Loucy (cell line): ENCODE measurements around the gene PSMC3.

Experiments
- H2AFZ ChIP-seq: fragments of 200-600 bp; sonication (generic); 2 replicates; pipeline ENCODE4 v1.6.0; 2016; ENCODE audit warnings: antibody characterized with exemption, mild to moderate bottlenecking, low read length, moderate library complexity
- H3F3A ChIP-seq: fragments of 200-600 bp; 2 replicates; pipeline ENCODE4 v1.6.0; 2016; ENCODE audit warnings: antibody characterized with exemption, low read depth, mild to moderate bottlenecking
- H3K27me3 ChIP-seq: fragments of 200-600 bp; sonication (generic); 2 replicates; pipeline ENCODE4 v1.6.1; 2014; ENCODE audit warnings: low read length, mild to moderate bottlenecking; ENCODE audit not compliant: insufficient read depth, poor library complexity, severe bottlenecking
- H3K36me3 ChIP-seq: fragments of 200-600 bp; sonication (generic); 2 replicates; pipeline ENCODE4 v1.6.1; 2016; ENCODE audit warnings: low read length; ENCODE audit not compliant: insufficient read depth
- H3K4me1 ChIP-seq: fragments of 200-600 bp; sonication (generic); 2 replicates; pipeline ENCODE4 v1.5.1; 2014; ENCODE audit warnings: low read length, mild to moderate bottlenecking; ENCODE audit not compliant: insufficient read depth, poor library complexity, severe bottlenecking
- H3K4me2 ChIP-seq: fragments of 200-600 bp; sonication (generic); 2 replicates; pipeline ENCODE4 v1.6.0; 2014; ENCODE audit warnings: antibody characterized with exemption, low read length, low read depth, mild to moderate bottlenecking; ENCODE audit not compliant: poor library complexity, severe bottlenecking
- H3K4me3 ChIP-seq: fragments of 200-600 bp; sonication (generic); 2 replicates; pipeline ENCODE4 v1.5.1; 2014; ENCODE audit warnings: low read length, mild to moderate bottlenecking, mixed read lengths; ENCODE audit not compliant: poor library complexity, severe bottlenecking
- H3K79me2 ChIP-seq: fragments of 200-600 bp; sonication (generic); 2 replicates; pipeline ENCODE4 v1.6.1; 2014; ENCODE audit warnings: low read length; ENCODE audit not compliant: insufficient read depth
- H3K9ac ChIP-seq: fragments of 200-600 bp; sonication (generic); 2 replicates; pipeline ENCODE4 v1.6.0; 2014; ENCODE audit warnings: mild to moderate bottlenecking, low read depth, low read length, moderate library complexity; ENCODE audit not compliant: poor library complexity, severe bottlenecking
- H3K9me2 ChIP-seq: fragments of 200-600 bp; sonication (generic); replicated peaks from 2 replicates; pipeline ENCODE4 v1.6.1; 2016; ENCODE audit warnings: low read depth, low read length, mixed read lengths
- H3K9me3 ChIP-seq: fragments of 200-600 bp; sonication (generic); 2 replicates; pipeline ENCODE4 v1.6.1; 2014; ENCODE audit warnings: mild to moderate bottlenecking, antibody characterized with exemption, low read length, low read depth; ENCODE audit not compliant: insufficient read depth
- H4K20me1 ChIP-seq: fragments of 200-600 bp; sonication (generic); 2 replicates; pipeline ENCODE4 v1.6.0; 2014; ENCODE audit warnings: antibody characterized with exemption, low read length, mild to moderate bottlenecking; ENCODE audit not compliant: insufficient read depth, poor library complexity, severe bottlenecking
- EZH2phosphoT487 ChIP-seq: fragments of 200-600 bp; IDR thresholded peaks from 2 replicates; pipeline ENCODE4 v1.6.1; 2018; ENCODE audit warnings: antibody characterized with exemption, mild to moderate bottlenecking, moderate library complexity, borderline replicate concordance
- TF ChIP-seq, protein P1 (sequence below): fragments of 200-600 bp; sonication (generic); conservative IDR thresholded peaks from 2 replicates; pipeline ENCODE4 v1.5.1; 2014; ENCODE audit warnings: mild to moderate bottlenecking, antibody characterized with exemption, low read length

PSMC3 gene

DNA sequence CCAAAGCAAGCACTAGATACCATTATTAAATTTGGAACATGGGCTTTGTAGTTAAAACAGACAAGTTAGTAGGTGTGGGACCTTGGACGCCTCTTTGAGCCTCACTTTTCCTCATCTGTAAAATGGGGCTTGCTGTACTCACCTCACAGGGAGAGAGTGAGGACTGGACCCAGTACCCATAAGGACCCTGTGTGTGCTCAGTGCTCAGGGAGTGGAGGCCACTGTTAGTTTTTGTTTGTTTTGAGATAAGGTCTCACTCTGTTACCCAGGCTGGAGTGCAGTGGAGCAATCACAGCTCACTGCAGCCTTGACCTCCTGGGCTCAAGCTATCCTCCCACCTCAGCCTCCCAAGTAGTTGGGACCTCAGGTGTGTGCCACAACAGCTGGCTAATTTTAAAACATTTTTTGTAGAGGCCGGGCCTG, 13.8 kb upstream of the PSMC3 start:
- Histone ChIP-seq H3K4me1 (no peaks in the 10 kb centered on the region), H3K79me2 (no peaks in the 10 kb centered on the region), H3K36me3 (no peaks in the 10 kb centered on the region), H3K9ac (no peak overlapping the region), H3K9me3 (no peaks in the 10 kb centered on the region), H3F3A (no peaks in the 10 kb centered on the region), H3K4me3 (no peak overlapping the region), H3K4me2 (no peak overlapping the region), H4K20me1 (no peaks in the 10 kb centered on the region), H3K27me3 (no peaks in the 10 kb centered on the region), H2AFZ (no peak overlapping the region), H3K9me2 (no peaks in the 10 kb centered on the region)
- no peak for TF ChIP-seq EZH2phosphoT487

DNA sequence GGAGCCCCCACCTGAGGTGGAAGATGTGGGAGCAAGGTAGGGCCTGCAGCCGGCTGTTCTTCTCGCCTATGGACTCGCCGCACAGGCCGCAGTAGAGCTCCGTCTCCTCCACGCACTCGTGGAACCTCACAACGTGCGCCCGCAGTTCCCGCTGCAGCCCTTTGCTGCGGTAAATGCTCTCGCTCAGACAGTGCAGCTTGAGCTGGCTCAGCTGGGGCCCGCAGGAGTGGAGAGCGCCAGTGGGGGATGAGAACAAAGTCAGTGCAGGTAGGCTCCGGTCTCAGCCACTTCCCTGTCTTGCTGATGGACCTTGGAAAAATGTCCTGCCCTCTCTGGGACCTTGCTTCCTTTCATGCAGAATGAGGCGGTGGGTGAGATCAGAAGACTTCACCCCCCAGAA, 12.5 kb upstream of the PSMC3 start:
- no peaks in the 10 kb centered on the region for H3K9me3 ChIP-seq
- H3K79me2 ChIP-seq: no peaks in the 10 kb centered on the region
- H3K9ac ChIP-seq: no peak overlapping the region
- H4K20me1 ChIP-seq: no peaks in the 10 kb centered on the region
- H3K27me3 ChIP-seq: no peaks in the 10 kb centered on the region
- no peaks in the 10 kb centered on the region for H3K9me2 ChIP-seq
- no peak overlapping the region for H2AFZ ChIP-seq
- TF ChIP-seq, protein P1, sequence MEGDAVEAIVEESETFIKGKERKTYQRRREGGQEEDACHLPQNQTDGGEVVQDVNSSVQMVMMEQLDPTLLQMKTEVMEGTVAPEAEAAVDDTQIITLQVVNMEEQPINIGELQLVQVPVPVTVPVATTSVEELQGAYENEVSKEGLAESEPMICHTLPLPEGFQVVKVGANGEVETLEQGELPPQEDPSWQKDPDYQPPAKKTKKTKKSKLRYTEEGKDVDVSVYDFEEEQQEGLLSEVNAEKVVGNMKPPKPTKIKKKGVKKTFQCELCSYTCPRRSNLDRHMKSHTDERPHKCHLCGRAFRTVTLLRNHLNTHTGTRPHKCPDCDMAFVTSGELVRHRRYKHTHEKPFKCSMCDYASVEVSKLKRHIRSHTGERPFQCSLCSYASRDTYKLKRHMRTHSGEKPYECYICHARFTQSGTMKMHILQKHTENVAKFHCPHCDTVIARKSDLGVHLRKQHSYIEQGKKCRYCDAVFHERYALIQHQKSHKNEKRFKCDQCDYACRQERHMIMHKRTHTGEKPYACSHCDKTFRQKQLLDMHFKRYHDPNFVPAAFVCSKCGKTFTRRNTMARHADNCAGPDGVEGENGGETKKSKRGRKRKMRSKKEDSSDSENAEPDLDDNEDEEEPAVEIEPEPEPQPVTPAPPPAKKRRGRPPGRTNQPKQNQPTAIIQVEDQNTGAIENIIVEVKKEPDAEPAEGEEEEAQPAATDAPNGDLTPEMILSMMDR: no peak
- no peak for TF ChIP-seq EZH2phosphoT487
- H3F3A ChIP-seq: no peaks in the 10 kb centered on the region
- no peaks in the 10 kb centered on the region for H3K4me1 ChIP-seq
- H3K36me3 ChIP-seq: no peaks in the 10 kb centered on the region
- no peak overlapping the region for H3K4me3 ChIP-seq
- no peak overlapping the region for H3K4me2 ChIP-seq

DNA sequence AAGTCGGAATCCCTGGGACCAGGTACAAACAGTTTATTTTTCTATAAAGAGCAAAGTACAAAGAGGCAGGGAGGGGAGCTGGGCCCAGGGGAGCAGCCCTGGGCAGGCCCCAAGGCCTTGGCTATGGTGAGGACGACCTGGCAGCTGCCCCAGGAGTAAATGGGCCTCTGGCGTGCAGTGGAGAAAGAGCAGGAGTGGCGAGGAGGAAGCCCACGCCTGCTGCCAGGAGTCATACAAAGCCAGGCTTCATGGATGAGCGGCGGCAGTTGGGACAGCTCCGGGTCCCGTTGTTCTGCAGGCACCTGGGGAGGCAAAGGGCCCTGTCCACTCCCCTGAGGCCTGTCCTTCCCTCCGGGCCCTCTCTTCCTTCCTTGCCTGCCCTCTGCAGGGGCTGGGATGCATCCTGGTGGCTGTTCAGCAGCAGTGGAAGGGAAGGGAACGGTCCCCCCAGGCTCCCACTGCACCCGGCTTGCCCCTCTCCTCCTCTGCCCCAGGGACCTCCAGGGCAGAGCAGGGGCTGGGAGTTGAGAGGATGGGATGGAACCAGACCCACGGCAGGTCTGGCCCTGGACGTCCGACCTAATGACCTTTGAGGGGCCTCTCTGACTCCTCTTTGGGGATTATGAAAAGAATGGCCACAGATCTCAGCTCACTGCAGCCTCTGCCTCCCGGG, 11.6 kb upstream of the PSMC3 start:
- no peak overlapping the region for H3K4me3 ChIP-seq
- H3K9me2 ChIP-seq: no peaks in the 10 kb centered on the region
- no peaks in the 10 kb centered on the region for H3F3A ChIP-seq
- H3K4me1 ChIP-seq: no peaks in the 10 kb centered on the region
- no peak overlapping the region for H3K4me2 ChIP-seq
- no peaks in the 10 kb centered on the region for H3K79me2 ChIP-seq
- H4K20me1 ChIP-seq: no peaks in the 10 kb centered on the region
- H3K9me3 ChIP-seq: no peaks in the 10 kb centered on the region
- no peak overlapping the region for H2AFZ ChIP-seq
- no peaks in the 10 kb centered on the region for H3K36me3 ChIP-seq
- TF ChIP-seq EZH2phosphoT487: no peak
- TF ChIP-seq, protein P1: no peak
- no peak overlapping the region for H3K9ac ChIP-seq
- H3K27me3 ChIP-seq: no peaks in the 10 kb centered on the region

DNA sequence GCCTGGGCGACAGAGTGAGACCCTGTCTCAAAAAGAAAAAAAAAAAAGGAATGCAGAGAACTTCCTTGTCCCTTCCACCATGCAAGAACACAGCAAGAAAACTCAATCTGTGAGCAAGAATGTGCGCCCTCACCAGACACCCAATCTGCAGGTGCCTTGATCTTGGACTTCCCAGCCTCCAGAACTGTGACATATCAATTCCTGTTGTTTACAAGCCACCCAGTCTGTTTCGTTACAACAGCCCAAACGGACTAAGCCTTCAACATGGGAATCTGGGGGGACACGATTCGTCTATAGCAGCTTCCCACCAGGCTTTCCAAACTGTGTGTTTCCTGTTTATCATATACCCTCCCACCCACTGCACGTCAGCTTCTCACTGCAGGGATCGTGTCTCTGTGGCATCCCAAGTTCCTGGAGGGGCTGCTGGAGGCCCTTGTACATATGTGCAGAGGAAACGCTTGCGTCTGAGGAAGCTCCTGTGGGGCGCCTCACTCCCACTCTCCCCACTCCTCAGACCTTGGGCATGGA, 11.0 kb upstream of the PSMC3 start:
- Histone ChIP-seq H3K9me3 (no peaks in the 10 kb centered on the region), H3K79me2 (no peaks in the 10 kb centered on the region), H2AFZ (no peak overlapping the region), H3K9me2 (no peaks in the 10 kb centered on the region), H3K4me3 (no peak overlapping the region), H3K4me2 (no peak overlapping the region), H3F3A (no peaks in the 10 kb centered on the region), H3K27me3 (no peaks in the 10 kb centered on the region), H3K4me1 (no peaks in the 10 kb centered on the region), H3K9ac (no peak overlapping the region), H4K20me1 (no peaks in the 10 kb centered on the region), H3K36me3 (no peaks in the 10 kb centered on the region)
- TF ChIP-seq EZH2phosphoT487: no peak
- TF ChIP-seq, protein P1: no peak
